8988T (cell line): ENCODE data around the gene LGALS9B.
"Not testable (repeated sequence)": the region's sequence is repeated elsewhere in the genome, so short reads cannot be mapped to it uniquely, and the experiment has no call there.

Source experiments
- DNase-seq: peaks from one replicate; pipeline ENCODE4 v3.0.0; 2011

The LGALS9B gene

GRCh38 chr17:20401306-20402022 is 65.9 kb downstream of the LGALS9B start:
- DNase-seq: not testable (repeated sequence)

GRCh38 chr17:20400559-20401305 is 66.6 kb downstream of the LGALS9B start:
- DNase-seq: not testable (repeated sequence)
